Nephron progenitor cell (in vitro differentiated cells): ENCODE data around the gene ITGB5.

ENCODE experiments used
- DNase-seq: peaks from one replicate; pipeline ENCODE4 v3.0.0; 2021
- H3K27ac Mint-ChIP-seq: 2 replicates; pipeline ENCODE4 v1.8.0; 2021; ENCODE audit warnings: mild to moderate bottlenecking, moderate library complexity, mixed read lengths
- H3K27me3 Mint-ChIP-seq: 2 replicates; pipeline ENCODE4 v1.8.0; 2021; ENCODE audit warnings: mild to moderate bottlenecking, low read depth, mixed read lengths; ENCODE audit not compliant: poor library complexity
- H3K36me3 Mint-ChIP-seq: 2 replicates; pipeline ENCODE4 v1.8.0; 2021; ENCODE audit warnings: low read depth, mixed read lengths
- H3K4me1 Mint-ChIP-seq: 2 replicates; pipeline ENCODE4 v1.8.0; 2021; ENCODE audit warnings: mixed read lengths
- H3K4me3 Mint-ChIP-seq: 2 replicates; pipeline ENCODE4 v1.8.0; 2021; ENCODE audit warnings: mild to moderate bottlenecking, moderate library complexity, mixed read lengths
- H3K9me3 Mint-ChIP-seq: 2 replicates; pipeline ENCODE4 v1.8.0; 2021; ENCODE audit warnings: mild to moderate bottlenecking, moderate library complexity, mixed read lengths
- CTCF ChIP-seq: fragments of 200-600 bp; sonication (generic); IDR thresholded peaks from 2 replicates; pipeline ENCODE4 v1.5.0; 2021; ENCODE audit warnings: antibody characterized with exemption

The ITGB5 gene

GRCh38 chr3:124927574-124928045 lies 40.4 kb upstream of the ITGB5 start:
- peaks cover 5% of the 10 kb centered on the region for H3K27me3 Mint-ChIP-seq
- TF ChIP-seq CTCF, result no peak
- H3K27ac Mint-ChIP-seq, result no peak overlapping the region
- H3K9me3 Mint-ChIP-seq, result no peaks in the 10 kb centered on the region
- no peak for DNase-seq
- H3K4me1 Mint-ChIP-seq, result no peaks in the 10 kb centered on the region
- H3K36me3 Mint-ChIP-seq, result no peaks in the 10 kb centered on the region
- H3K4me3 Mint-ChIP-seq, result no peak overlapping the region

- Mint-ChIP-seq H3K36me3 (no peaks in the 10 kb centered on the region), H3K27me3 (peaks cover 5% of the 10 kb centered on the region), H3K27ac (no peak overlapping the region), H3K4me3 (no peak overlapping the region), H3K9me3 (no peaks in the 10 kb centered on the region), H3K4me1 (no peaks in the 10 kb centered on the region)
- DNase-seq, result no peak
- TF ChIP-seq CTCF, result no peak
These were observed 39.4 kb upstream of the ITGB5 start for GRCh38 chr3:124926426-124927101.

- no peak for TF ChIP-seq CTCF
- Mint-ChIP-seq H3K36me3 (no peaks in the 10 kb centered on the region), H3K4me1 (no peaks in the 10 kb centered on the region), H3K4me3 (no peak overlapping the region), H3K9me3 (no peaks in the 10 kb centered on the region), H3K27me3 (peaks cover 9% of the 10 kb centered on the region), H3K27ac (no peak overlapping the region)
- DNase-seq, result no peak
These were observed 37.6 kb upstream of the ITGB5 start for GRCh38 chr3:124924741-124925140.

- Mint-ChIP-seq H3K27me3 (peaks cover 9% of the 10 kb centered on the region), H3K4me1 (no peaks in the 10 kb centered on the region), H3K9me3 (no peaks in the 10 kb centered on the region), H3K27ac (no peak overlapping the region), H3K36me3 (no peaks in the 10 kb centered on the region), H3K4me3 (no peak overlapping the region)
- no peak for TF ChIP-seq CTCF
- no peak for DNase-seq
These were observed 36.7 kb upstream of the ITGB5 start for GRCh38 chr3:124923833-124924232.

GRCh38 chr3:124920718-124921117 lies 33.6 kb upstream of the ITGB5 start:
- Mint-ChIP-seq H3K9me3 (no peaks in the 10 kb centered on the region), H3K4me1 (peaks cover 5% of the 10 kb centered on the region), H3K27ac (no peak overlapping the region), H3K4me3 (no peak overlapping the region), H3K36me3 (no peaks in the 10 kb centered on the region), H3K27me3 (peaks cover 11% of the 10 kb centered on the region)
- TF ChIP-seq CTCF, result no peak
- no peak for DNase-seq

- TF ChIP-seq CTCF, result no peak
- Mint-ChIP-seq H3K27ac (no peak overlapping the region), H3K4me3 (no peak overlapping the region), H3K9me3 (no peaks in the 10 kb centered on the region), H3K27me3 (peaks cover 16% of the 10 kb centered on the region), H3K4me1 (peaks cover 5% of the 10 kb centered on the region), H3K36me3 (no peaks in the 10 kb centered on the region)
- no peak for DNase-seq
These were observed 32.6 kb upstream of the ITGB5 start for GRCh38 chr3:124919756-124920155.
